H1 (cell line): ENCODE results near the gene VPS26A. TPM values are rescaled to one million over a fixed set of nuclear protein-coding genes. Genes with fewer than 3 reads are reported as not detected.

Source experiments
- CTCF ChIA-PET: fragments of 300-600 bp; sonication (Branson Sonifier 250); formaldehyde crosslinking; loops from one replicate; lab custom pipeline; 2021; ENCODE audit not compliant: partially characterized antibody; lab: Charles Lee
- POLR2A ChIA-PET: fragments of 300-600 bp; sonication (Branson Sonifier 250); formaldehyde crosslinking; loops from one replicate; lab custom pipeline; 2021; ENCODE audit warnings: inconsistent platforms; ENCODE audit not compliant: partially characterized antibody; lab: Charles Lee
- DNase-seq, 2 experiments: peaks; one replicate each; pipeline versions ENCODE4 v3.0.0 to v3.0.0-alpha.2; 2010 to 2022; ENCODE audit warnings: low spot score in 2 of 2, low read depth in 1 of 2, mixed read lengths in 1 of 2
- FAIRE-seq: peaks from 2 replicates; lab custom pipeline; 2011; peaks lifted over from hg19 to GRCh38; lab: Jason Lieb, UNC
- H2AFZ ChIP-seq: 2 replicates; pipeline ENCODE4 v1.8.1; 2012; ENCODE audit warnings: low read length, inconsistent platforms
- H2AK5ac ChIP-seq: 2 replicates; pipeline ENCODE4 v1.6.1; 2013; ENCODE audit warnings: low read depth, low read length
- H2BK120ac ChIP-seq: replicated peaks from 2 replicates; pipeline ENCODE3; 2013; ENCODE audit warnings: low read depth, low read length, inconsistent platforms
- H2BK12ac ChIP-seq: 2 replicates; pipeline ENCODE4 v1.6.1; 2013; ENCODE audit warnings: low read depth, low read length
- H2BK15ac ChIP-seq: 2 replicates; pipeline ENCODE4 v1.6.1; 2013; ENCODE audit warnings: low read length
- H2BK20ac ChIP-seq: 2 replicates; pipeline ENCODE4 v1.6.1; 2013; ENCODE audit warnings: low read length
- H2BK5ac ChIP-seq: 2 replicates; pipeline ENCODE4 v1.6.1; 2013; ENCODE audit warnings: low read depth, low read length
- H3K14ac ChIP-seq: 2 replicates; pipeline ENCODE4 v1.6.1; 2013; ENCODE audit warnings: inconsistent platforms; ENCODE audit not compliant: insufficient read length
- H3K18ac ChIP-seq: 2 replicates; pipeline ENCODE4 v1.6.1; 2013; ENCODE audit warnings: low read length; ENCODE audit errors: extremely low read depth
- H3K23ac ChIP-seq: 2 replicates; pipeline ENCODE4 v1.6.1; 2013; ENCODE audit warnings: inconsistent platforms; ENCODE audit not compliant: insufficient read length
- H3K23me2 ChIP-seq: 2 replicates; pipeline ENCODE4 v1.6.1; 2013; ENCODE audit warnings: low read depth, low read length
- H3K27ac ChIP-seq: 2 replicates; pipeline ENCODE4 v1.6.1; 2011; ENCODE audit warnings: low read depth, low read length, inconsistent platforms
- H3K27me3 ChIP-seq, 4 experiments: replicated peaks in 1 of 4; 1 replicate in 1 of 4; 2 replicates in 3 of 4; pipeline versions ENCODE4 v1.6.1 to v1.8.1; 2011 to 2013; ENCODE audit warnings: low read length in 3 of 4, mild to moderate bottlenecking in 3 of 4, inconsistent platforms in 2 of 4, mixed read lengths in 2 of 4, moderate library complexity in 1 of 4; ENCODE audit not compliant: control insufficient read depth in 3 of 4, insufficient read depth in 3 of 4; ENCODE audit errors: extremely low read depth in 1 of 4
- H3K36me3 ChIP-seq, 4 experiments: 2 replicates each; pipeline versions ENCODE4 v1.6.1 to v1.8.1; 2011 to 2013; ENCODE audit warnings: mild to moderate bottlenecking in 4 of 4, low read length in 3 of 4, moderate library complexity in 2 of 4, control low read depth in 1 of 4, inconsistent platforms in 1 of 4; ENCODE audit not compliant: insufficient read depth in 4 of 4, control insufficient read depth in 2 of 4
- H3K4ac ChIP-seq: replicated peaks from 2 replicates; pipeline ENCODE3; 2013; ENCODE audit warnings: low read length, low read depth, mixed read lengths, inconsistent platforms; ENCODE audit not compliant: insufficient read length
- H3K4me1 ChIP-seq, 4 experiments: replicated peaks in 1 of 4; 1 replicate in 1 of 4; 2 replicates in 3 of 4; pipeline versions ENCODE4 v1.6.1 to v1.8.1; 2011 to 2013; ENCODE audit warnings: low read length in 3 of 4, inconsistent platforms in 2 of 4, mixed read lengths in 1 of 4; ENCODE audit not compliant: insufficient read depth in 4 of 4, control insufficient read depth in 3 of 4
- H3K4me2 ChIP-seq, 2 experiments: 2 replicates each; pipeline versions ENCODE4 v1.6.1 to v1.8.1; 2011 to 2013; ENCODE audit warnings: low read depth in 2 of 2, low read length in 2 of 2, control low read depth in 1 of 2, inconsistent platforms in 1 of 2, mild to moderate bottlenecking in 1 of 2; ENCODE audit not compliant: insufficient read depth in 1 of 2
- H3K4me3 ChIP-seq, 4 experiments: fragments of 200-600, 300-600 bp in 1 of 4; sonication (generic), shearing (Covaris generic), sonication (Bioruptor Twin) in 1 of 4; 2 replicates each; pipeline versions ENCODE4 v1.5.1 to v1.8.1; 2011 to 2016; ENCODE audit warnings: low read length in 4 of 4, low read depth in 3 of 4, control low read depth in 2 of 4, inconsistent platforms in 2 of 4, mild to moderate bottlenecking in 2 of 4, mixed read lengths in 1 of 4, moderate library complexity in 1 of 4; ENCODE audit not compliant: insufficient read depth in 2 of 4; ENCODE audit errors: extremely low read depth in 1 of 4
- H3K56ac ChIP-seq: replicated peaks from 2 replicates; pipeline ENCODE3; 2013; ENCODE audit warnings: low read depth, mild to moderate bottlenecking, mixed read lengths, low read length, inconsistent platforms; ENCODE audit not compliant: insufficient read length
- H3K79me1 ChIP-seq: 2 replicates; pipeline ENCODE4 v1.6.1; 2013; ENCODE audit warnings: low read depth, low read length, control low read depth
- H3K79me2 ChIP-seq, 2 experiments: 2 replicates each; pipeline versions ENCODE4 v1.6.1 to v1.8.1; 2012 to 2013; ENCODE audit warnings: low read length in 2 of 2, mild to moderate bottlenecking in 2 of 2, inconsistent platforms in 1 of 2; ENCODE audit not compliant: insufficient read depth in 2 of 2, control insufficient read depth in 1 of 2
- H3K9ac ChIP-seq, 4 experiments: replicated peaks in 1 of 4; 1 replicate in 1 of 4; 2 replicates in 3 of 4; pipeline versions ENCODE4 v1.6.1 to v1.8.1; 2011 to 2013; ENCODE audit warnings: low read depth in 3 of 4, low read length in 3 of 4, control low read depth in 2 of 4, mild to moderate bottlenecking in 2 of 4, moderate library complexity in 2 of 4, inconsistent platforms in 1 of 4; ENCODE audit errors: extremely low read depth in 1 of 4
- H3K9me3 ChIP-seq, 2 experiments: 2 replicates each; pipeline versions ENCODE4 v1.6.1 to v1.8.1; 2012 to 2013; ENCODE audit warnings: mild to moderate bottlenecking in 2 of 2, moderate library complexity in 2 of 2, control low read depth in 1 of 2, inconsistent platforms in 1 of 2, low read depth in 1 of 2, low read length in 1 of 2, mixed read lengths in 1 of 2; ENCODE audit not compliant: insufficient read depth in 2 of 2
- H4K20me1 ChIP-seq, 2 experiments: replicated peaks in 1 of 2; 2 replicates each; pipeline versions ENCODE3 to v1.8.1; 2011 to 2013; ENCODE audit warnings: inconsistent platforms in 2 of 2, low read length in 2 of 2, mild to moderate bottlenecking in 1 of 2; ENCODE audit not compliant: insufficient read depth in 2 of 2, control insufficient read depth in 1 of 2
- H4K5ac ChIP-seq: 2 replicates; pipeline ENCODE4 v1.6.1; 2013; ENCODE audit warnings: low read length, low read depth, mixed read lengths, inconsistent platforms; ENCODE audit not compliant: insufficient read length
- H4K8ac ChIP-seq: 2 replicates; pipeline ENCODE4 v1.8.0; 2013; ENCODE audit warnings: mild to moderate bottlenecking, moderate library complexity, low read length, inconsistent platforms; ENCODE audit not compliant: insufficient read depth; ENCODE audit errors: extremely low read depth
- H4K91ac ChIP-seq: replicated peaks from 2 replicates; pipeline ENCODE3; 2013; ENCODE audit warnings: low read length, mixed read lengths, inconsistent platforms; ENCODE audit not compliant: insufficient read length
- WGBS, 2 experiments: shearing (Covaris generic) in 1 of 2; methylation state at CpG; one replicate each; pipeline versions ENCODE4 v1.1.6 to v1.1.7; 2013 to 2015; ENCODE audit warnings: low lambda C conversion rate in 2 of 2, mixed read lengths in 2 of 2, inconsistent platforms in 1 of 2, low coverage in 1 of 2, missing lambda C conversion rate in 1 of 2; ENCODE audit not compliant: insufficient replicate concordance in 2 of 2, insufficient coverage in 1 of 2, insufficient read length in 1 of 2; ENCODE audit errors: extremely low coverage in 1 of 2, missing lambda C conversion rate in 1 of 2; 5-methylcytosine and 5-hydroxymethylcytosine counted together
- polyA plus RNA-seq, 7 experiments: library from polyadenylated mRNA; depleted of rRNA in 3 of 7; stranded (reverse) in 5 of 7; unstranded in 2 of 7; fragments of >200 nt in 5 of 7; fragments of 200-250 nt in 2 of 7; gene quantifications; 1 replicate in 5 of 7; 2 replicates in 1 of 7; 4 replicates in 1 of 7; pipeline versions ENCODE4 v1.2.1 to v1.2.3, GENCODE V29; 2011 to 2013; ENCODE audit warnings: missing spikeins in 2 of 7, mixed read lengths in 2 of 7
- total RNA-seq: library from RNA; stranded (reverse); fragmentation: NEBNext Ultra II Directional; extraction: Animal tissue kit (Norgen Biotek cat#: 25700); gene quantifications from 2 replicates; pipeline ENCODE4 v1.2.1, GENCODE V29; 2021
- TF ChIP-seq, protein P1 (sequence below): IDR thresholded peaks from 2 replicates; pipeline ENCODE4 v1.6.1; 2012; ENCODE audit warnings: low read length, inconsistent platforms

VPS26A gene
- total and polyA plus RNA-seq, 2 of the 8 experiments (the other 6 are each of a cell fraction or from before 2014, with no cell fraction given), result 10.7 to 44.8 TPM

- 90% methylated on average over 1 of the region's 1 CpG; no CpG with 5 or more reads in 1 of the 2 experiments for WGBS, 2 experiments
- no peak overlapping the region for H2BK120ac ChIP-seq
Measured at GRCh38 chr10:69145329-69145728, 21.4 kb downstream of the VPS26A start.

More at GRCh38 chr10:69145329-69145728, 21.4 kb downstream of the VPS26A start:
- Histone ChIP-seq H4K20me1 (peaks cover 2 to 9% of the 10 kb centered on the region in 2 experiments), H3K23ac (no peak overlapping the region), H3K9ac (no peak overlapping the region), H3K4ac (no peak overlapping the region), H2BK20ac (no peak overlapping the region), H3K14ac (no peak overlapping the region), H3K27ac (no peak overlapping the region), H2BK12ac (no peak overlapping the region), H4K8ac (no peak overlapping the region), H3K27me3 (no peaks in the 10 kb centered on the region), H3K56ac (no peak overlapping the region), H3K4me2 (no peak overlapping the region), H4K91ac (no peak overlapping the region), H2BK15ac (no peak overlapping the region), H3K18ac (no peak overlapping the region), H3K79me1 (no peaks in the 10 kb centered on the region; the same call in 1 of the 2 replicates), H3K4me3 (no peak overlapping the region), H3K23me2 (no peaks in the 10 kb centered on the region), H4K5ac (no peak overlapping the region), H3K79me2 (peaks cover 0 to 36% of the 10 kb centered on the region in 2 experiments; a peak in 2 of 4 replicates), H3K9me3 (no peaks in the 10 kb centered on the region), H2AFZ (no peak overlapping the region), H2BK5ac (no peak overlapping the region), H3K4me1 (no peaks in the 10 kb centered on the region), H3K36me3 (no peaks in the 10 kb centered on the region), H2AK5ac (no peak overlapping the region)
- FAIRE-seq (no peak), DNase-seq (no peak)
- ChIA-PET POLR2A (no interaction called here), CTCF (interaction anchor here (0.7 kb wide), 1 partner anchor 1403 kb away, joined by 4 read pairs; no protein-coding TSS in a partner anchor)
- TF ChIP-seq, protein P1, sequence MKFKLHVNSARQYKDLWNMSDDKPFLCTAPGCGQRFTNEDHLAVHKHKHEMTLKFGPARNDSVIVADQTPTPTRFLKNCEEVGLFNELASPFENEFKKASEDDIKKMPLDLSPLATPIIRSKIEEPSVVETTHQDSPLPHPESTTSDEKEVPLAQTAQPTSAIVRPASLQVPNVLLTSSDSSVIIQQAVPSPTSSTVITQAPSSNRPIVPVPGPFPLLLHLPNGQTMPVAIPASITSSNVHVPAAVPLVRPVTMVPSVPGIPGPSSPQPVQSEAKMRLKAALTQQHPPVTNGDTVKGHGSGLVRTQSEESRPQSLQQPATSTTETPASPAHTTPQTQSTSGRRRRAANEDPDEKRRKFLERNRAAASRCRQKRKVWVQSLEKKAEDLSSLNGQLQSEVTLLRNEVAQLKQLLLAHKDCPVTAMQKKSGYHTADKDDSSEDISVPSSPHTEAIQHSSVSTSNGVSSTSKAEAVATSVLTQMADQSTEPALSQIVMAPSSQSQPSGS, result no peak
